Body of pancreas (tissue), 4 donors: ENCODE measurements around the gene GRSF1.

Experiments
- CTCF ChIP-seq, 7 experiments: fragments of 450-650 bp in 4 of 7; fragments of 200-600 bp in 3 of 7; sonication (generic) in 3 of 7; IDR thresholded peaks; one replicate each; pipeline ENCODE4 v1.5.1; 2016 to 2019; ENCODE audit warnings: antibody characterized with exemption in 7 of 7
- POLR2A ChIP-seq, 3 donors: fragments of 450-650 bp; IDR thresholded peaks; one replicate each; pipeline ENCODE4 v1.6.1; 2016; ENCODE audit warnings: antibody characterized with exemption in 3 of 3, mild to moderate bottlenecking in 2 of 3

GRCh38 chr4:70818173-70818855 lies 21.4 kb downstream of the GRSF1 start:
- TF ChIP-seq CTCF (IDR thresholded peaks at IDR 0.05) (no peak), POLR2A (IDR thresholded peaks at IDR 0.05) (no peak)
